CD14-positive monocyte (primary cell): Measurements from ENCODE around the gene PDZD8. TPM values are rescaled to one million over a fixed set of nuclear protein-coding genes. Genes with fewer than 3 reads are reported as not detected.
A peak's percentile ranks its signal among the peaks of the same experiment; 100 is the strongest.

Experiments
- DNase-seq, 3 donors: peaks; one replicate each; pipeline ENCODE4 v3.0.0-alpha.2; 2011 to 2022
- H2AFZ ChIP-seq: 2 replicates; pipeline ENCODE4 v1.6.0; 2012; ENCODE audit warnings: mild to moderate bottlenecking, low read depth, low read length, inconsistent platforms; ENCODE audit not compliant: insufficient read depth, poor library complexity, severe bottlenecking
- H3K27ac ChIP-seq, 2 donors: 1 replicate in 1 of 2; 2 replicates in 1 of 2; pipeline ENCODE4 v1.5.1; 2012 to 2013; ENCODE audit warnings: low read length in 2 of 2, control low read depth in 1 of 2, inconsistent platforms in 1 of 2, low read depth in 1 of 2, mild to moderate bottlenecking in 1 of 2
- H3K27me3 ChIP-seq, 2 donors: one replicate each; pipeline versions ENCODE4 v1.6.0 to v1.6.1; 2011 to 2013; ENCODE audit warnings: low read length in 2 of 2; ENCODE audit not compliant: control insufficient read depth in 2 of 2, insufficient read depth in 2 of 2
- H3K36me3 ChIP-seq, 2 donors: replicated peaks in 1 of 2; 1 replicate in 1 of 2; 2 replicates in 1 of 2; pipeline versions ENCODE4 v1.5.1 to v1.6.1; 2012 to 2013; ENCODE audit warnings: low read length in 2 of 2, control low read depth in 1 of 2, inconsistent platforms in 1 of 2, mild to moderate bottlenecking in 1 of 2; ENCODE audit not compliant: insufficient read depth in 2 of 2, control insufficient read depth in 1 of 2
- H3K4me1 ChIP-seq, 2 donors: 1 replicate in 1 of 2; 2 replicates in 1 of 2; pipeline versions ENCODE4 v1.5.1 to v1.6.1; 2012 to 2013; ENCODE audit warnings: low read length in 2 of 2, control low read depth in 1 of 2, inconsistent platforms in 1 of 2, mild to moderate bottlenecking in 1 of 2, moderate library complexity in 1 of 2; ENCODE audit not compliant: insufficient read depth in 2 of 2, control insufficient read depth in 1 of 2
- H3K4me2 ChIP-seq: replicated peaks from 2 replicates; pipeline ENCODE3; 2012; ENCODE audit warnings: low read length, moderate library complexity, mild to moderate bottlenecking; ENCODE audit not compliant: poor library complexity, severe bottlenecking; ENCODE audit errors: extremely low read depth
- H3K4me3 ChIP-seq, 3 experiments: fragments of 200-600 bp in 1 of 3; sonication (generic) in 1 of 3; replicated peaks in 1 of 3; 1 replicate in 2 of 3; 2 replicates in 1 of 3; pipeline ENCODE4 v1.5.1; 2011 to 2013; ENCODE audit warnings: low read length in 3 of 3, mild to moderate bottlenecking in 3 of 3, control low read depth in 2 of 3, low read depth in 2 of 3, inconsistent platforms in 1 of 3, moderate library complexity in 1 of 3
- H3K79me2 ChIP-seq: 2 replicates; pipeline ENCODE4 v1.6.0; 2012; ENCODE audit warnings: mild to moderate bottlenecking, control low read depth, inconsistent platforms, low read length, moderate library complexity; ENCODE audit not compliant: insufficient read depth
- H3K9ac ChIP-seq: 2 replicates; pipeline ENCODE4 v1.6.0; 2017; ENCODE audit warnings: low read length, mild to moderate bottlenecking; ENCODE audit not compliant: insufficient read depth, poor library complexity, severe bottlenecking
- H3K9me3 ChIP-seq, 2 donors: replicated peaks in 1 of 2; 1 replicate in 1 of 2; 2 replicates in 1 of 2; pipeline versions ENCODE4 v1.5.1 to v1.6.1; 2012 to 2013; ENCODE audit warnings: low read length in 2 of 2, control low read depth in 1 of 2; ENCODE audit not compliant: control insufficient read depth in 1 of 2, insufficient read depth in 1 of 2
- H4K20me1 ChIP-seq: 2 replicates; pipeline ENCODE4 v1.6.0; 2012; ENCODE audit warnings: mild to moderate bottlenecking, low read length, control low read depth, moderate library complexity; ENCODE audit not compliant: insufficient read depth
- H3K27ac Mint-ChIP-seq, 7 donors: one replicate each; pipeline ENCODE4 v1.8.0; 2020; ENCODE audit warnings: mild to moderate bottlenecking in 7 of 7, mixed read lengths in 7 of 7, moderate library complexity in 6 of 7, inconsistent platforms in 2 of 7
- H3K27me3 Mint-ChIP-seq, 3 donors: one replicate each; pipeline ENCODE4 v1.8.0; 2021 to 2022; ENCODE audit warnings: low read depth in 3 of 3, mild to moderate bottlenecking in 3 of 3, mixed read lengths in 3 of 3, moderate library complexity in 3 of 3, inconsistent platforms in 1 of 3
- H3K36me3 Mint-ChIP-seq, 2 donors: one replicate each; pipeline ENCODE4 v1.8.0; 2020; ENCODE audit warnings: mixed read lengths in 2 of 2, inconsistent platforms in 1 of 2, mild to moderate bottlenecking in 1 of 2
- H3K4me1 Mint-ChIP-seq: one replicate; pipeline ENCODE4 v1.8.0; 2020; ENCODE audit warnings: mild to moderate bottlenecking, mixed read lengths
- H3K4me3 Mint-ChIP-seq, 2 donors: one replicate each; pipeline ENCODE4 v1.8.0; 2020; ENCODE audit warnings: mild to moderate bottlenecking in 2 of 2, mixed read lengths in 2 of 2, moderate library complexity in 1 of 2
- H3K9me3 Mint-ChIP-seq, 7 donors: one replicate each; pipeline ENCODE4 v1.8.0; 2020 to 2022; ENCODE audit warnings: mixed read lengths in 7 of 7, mild to moderate bottlenecking in 6 of 7, moderate library complexity in 6 of 7, inconsistent platforms in 2 of 7
- WGBS: methylation state at CpG from one replicate; pipeline ENCODE4 v1.1.5; 2013; ENCODE audit warnings: missing lambda C conversion rate; ENCODE audit not compliant: insufficient coverage; 5-methylcytosine and 5-hydroxymethylcytosine counted together
- intact Hi-C, 2 donors: fragments of 100-400 bp; cut with micrococcal nuclease; formaldehyde crosslinking; loops; one replicate each; pipeline versions ENCODE4 v1.15.0 to v1.15.1; 2023
- polyA plus RNA-seq, 3 donors: library from polyadenylated mRNA; depleted of rRNA in 1 of 3; unstranded in 2 of 3; stranded (reverse) in 1 of 3; fragments of 300-500 nt in 2 of 3; fragments of >200 nt in 1 of 3; fragmentation: Illumina TruSeq in 2 of 3; gene quantifications; 1 replicate in 2 of 3; 2 replicates in 1 of 3; pipeline ENCODE4 v1.2.3, GENCODE V29; 2012 to 2021
- TF ChIP-seq, protein P1 (sequence below): fragments of 200-600 bp; IDR thresholded peaks from one replicate; pipeline ENCODE4 v1.8.0; 2022; ENCODE audit warnings: antibody characterized with exemption, mild to moderate bottlenecking

PDZD8 gene
- polyA plus RNA-seq, 3 donors = 4.6 to 104 (median 9.0) TPM

DNA sequence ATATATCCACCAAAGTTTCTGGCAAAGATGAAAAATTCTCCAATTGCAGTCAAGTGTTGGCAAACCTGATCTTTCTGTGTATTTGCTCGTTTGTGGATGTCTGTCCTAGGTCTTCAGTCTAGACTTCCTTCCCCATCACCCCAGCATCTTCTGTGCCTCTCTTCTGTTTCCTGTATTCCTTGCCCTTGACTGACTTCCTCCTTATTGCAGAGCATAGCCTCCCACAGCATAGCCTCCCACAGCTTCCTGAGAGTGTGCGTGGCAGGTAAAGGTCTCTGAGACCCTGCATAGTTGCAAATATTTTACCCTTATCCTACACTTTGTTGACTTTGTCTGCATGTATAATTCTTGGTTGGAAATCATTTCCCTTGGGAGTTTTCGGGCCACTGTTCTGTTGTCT lies 116.0 kb downstream of the PDZD8 start:
- Histone ChIP-seq H3K36me3 (no peaks in the 10 kb centered on the region), H3K27me3 (no peaks in the 10 kb centered on the region), H3K4me1 (peaks cover 0 to 13% of the 10 kb centered on the region in 2 donors), H4K20me1 (no peaks in the 10 kb centered on the region), H3K79me2 (no peaks in the 10 kb centered on the region), H3K9me3 (no peaks in the 10 kb centered on the region), H3K9ac (no peak overlapping the region), H2AFZ (no peak overlapping the region), H3K4me2 (no peak overlapping the region), H3K27ac (no peak overlapping the region), H3K4me3 (no peak overlapping the region)
- Mint-ChIP-seq H3K9me3 (no peaks in the 10 kb centered on the region), H3K27me3 (peaks cover 0 to 4% (median 3%) of the 10 kb centered on the region in 3 donors), H3K4me1 (peaks cover 22% of the 10 kb centered on the region), H3K27ac (no peak overlapping the region), H3K36me3 (no peaks in the 10 kb centered on the region), H3K4me3 (no peak overlapping the region)
- peak in 2 of 3 donors; percentile 15 to 18 for DNase-seq
- TF ChIP-seq, protein P1, sequence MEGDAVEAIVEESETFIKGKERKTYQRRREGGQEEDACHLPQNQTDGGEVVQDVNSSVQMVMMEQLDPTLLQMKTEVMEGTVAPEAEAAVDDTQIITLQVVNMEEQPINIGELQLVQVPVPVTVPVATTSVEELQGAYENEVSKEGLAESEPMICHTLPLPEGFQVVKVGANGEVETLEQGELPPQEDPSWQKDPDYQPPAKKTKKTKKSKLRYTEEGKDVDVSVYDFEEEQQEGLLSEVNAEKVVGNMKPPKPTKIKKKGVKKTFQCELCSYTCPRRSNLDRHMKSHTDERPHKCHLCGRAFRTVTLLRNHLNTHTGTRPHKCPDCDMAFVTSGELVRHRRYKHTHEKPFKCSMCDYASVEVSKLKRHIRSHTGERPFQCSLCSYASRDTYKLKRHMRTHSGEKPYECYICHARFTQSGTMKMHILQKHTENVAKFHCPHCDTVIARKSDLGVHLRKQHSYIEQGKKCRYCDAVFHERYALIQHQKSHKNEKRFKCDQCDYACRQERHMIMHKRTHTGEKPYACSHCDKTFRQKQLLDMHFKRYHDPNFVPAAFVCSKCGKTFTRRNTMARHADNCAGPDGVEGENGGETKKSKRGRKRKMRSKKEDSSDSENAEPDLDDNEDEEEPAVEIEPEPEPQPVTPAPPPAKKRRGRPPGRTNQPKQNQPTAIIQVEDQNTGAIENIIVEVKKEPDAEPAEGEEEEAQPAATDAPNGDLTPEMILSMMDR = no peak
- WGBS = no CpG with 5 or more reads among the region's 3 CpGs
- intact Hi-C loops = no loop called here

DNA sequence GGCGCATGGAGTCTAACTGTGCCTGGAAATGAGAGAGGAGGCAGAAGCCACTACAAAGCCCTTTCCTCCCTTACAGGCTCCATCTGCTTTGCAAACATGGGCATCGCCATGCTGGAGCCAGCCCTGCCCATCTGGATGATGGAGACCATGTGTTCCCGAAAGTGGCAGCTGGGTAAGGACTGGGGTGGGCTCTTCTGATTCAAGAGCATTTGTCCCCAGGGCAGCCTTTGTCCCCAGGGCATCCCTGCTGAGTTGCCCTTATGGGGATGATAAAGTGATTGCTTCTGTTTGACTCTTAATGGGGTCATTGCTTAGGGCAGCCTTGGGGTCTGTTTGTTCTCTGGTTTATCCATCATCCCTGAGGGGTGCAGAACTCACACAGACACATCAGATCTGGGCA lies 117.5 kb downstream of the PDZD8 start:
- H3K79me2 ChIP-seq = no peaks in the 10 kb centered on the region
- no peaks in the 10 kb centered on the region for H4K20me1 ChIP-seq
- H3K4me1 Mint-ChIP-seq = peaks cover 22% of the 10 kb centered on the region
- H3K27me3 ChIP-seq = no peaks in the 10 kb centered on the region
- H3K4me1 ChIP-seq = peaks cover 0 to 13% of the 10 kb centered on the region in 2 donors
- H3K36me3 Mint-ChIP-seq = no peaks in the 10 kb centered on the region
- no peaks in the 10 kb centered on the region for H3K36me3 ChIP-seq
- no peak overlapping the region for H2AFZ ChIP-seq
- H3K9me3 ChIP-seq = no peaks in the 10 kb centered on the region
- H3K4me3 ChIP-seq = no peak overlapping the region
- H3K4me2 ChIP-seq = no peak overlapping the region
- intact Hi-C loops = no loop called here
- H3K27ac ChIP-seq = no peak overlapping the region
- no peak overlapping the region for H3K4me3 Mint-ChIP-seq
- peaks cover 0 to 7% (median 4%) of the 10 kb centered on the region in 3 donors for H3K27me3 Mint-ChIP-seq
- H3K9ac ChIP-seq = no peak overlapping the region
- TF ChIP-seq, protein P1 = no peak
- no peak for DNase-seq
- 100% methylated on average over 1 of the region's 3 CpGs for WGBS
- no peak overlapping the region for H3K27ac Mint-ChIP-seq
- H3K9me3 Mint-ChIP-seq = no peaks in the 10 kb centered on the region
